ENCODE results near the gene LNPEP. TPM values are rescaled to one million over a fixed set of nuclear protein-coding genes. Genes with fewer than 3 reads are reported as not detected.

The LNPEP gene
- total and polyA plus RNA-seq, 2 of the 4 experiments (the other 2 are of a cell fraction) = 3.6 to 27.4 TPM

- Histone ChIP-seq H3K9ac (ENCODE audit: low read depth, low read length) (no peak overlapping the region), H4K5ac (ENCODE audit: low read depth, low read length) (no peak overlapping the region), H4K20me1 (ENCODE audit: insufficient read depth, low read length) (no peaks in the 10 kb centered on the region), H3K23ac (ENCODE audit: low read depth, low read length) (no peak overlapping the region), H3K4ac (ENCODE audit: low read depth, low read length) (no peak overlapping the region), H3K18ac (ENCODE audit: low read depth, low read length) (no peak overlapping the region), H3K79me1 (ENCODE audit: low read depth in 1 of 2, low read length in 2 of 2) (no peaks in the 10 kb centered on the region), H3K9me3 (ENCODE audit: control insufficient read depth, insufficient read depth, low read length) (peaks cover 11% of the 10 kb centered on the region), H2AK9ac (replicated peaks; ENCODE audit: low read depth, low read length, poor library complexity) (no peak overlapping the region), H3K27ac (ENCODE audit: insufficient read depth, low read length) (no peak overlapping the region), H3K4me2 (ENCODE audit: low read depth, low read length) (no peak overlapping the region), H2BK15ac (ENCODE audit: low read depth, low read length) (no peak overlapping the region), H2BK20ac (ENCODE audit: low read depth, low read length) (no peak overlapping the region), H2AK5ac (ENCODE audit: low read depth, low read length) (no peak overlapping the region), H4K91ac (ENCODE audit: insufficient read depth, low read depth, low read length) (no peak overlapping the region), H3K14ac (replicated peaks; ENCODE audit: low read depth, low read length) (no peak overlapping the region), H3K36me3 (ENCODE audit: control insufficient read depth, insufficient read depth, low read length) (no peaks in the 10 kb centered on the region), H3K27me3 (ENCODE audit: control insufficient read depth, insufficient read depth, low read length) (peaks cover 12% of the 10 kb centered on the region), H2AFZ (replicated peaks; ENCODE audit: low read length, poor library complexity) (no peak overlapping the region), H3K9me1 (ENCODE audit: insufficient read depth, low read length) (no peaks in the 10 kb centered on the region), H4K8ac (ENCODE audit: low read depth in 2 of 2, low read length in 2 of 2) (no peak overlapping the region), H3K56ac (ENCODE audit: extremely low read depth, insufficient read depth, low read length) (no peak overlapping the region), H2BK5ac (ENCODE audit: low read depth, low read length, poor library complexity, severe bottlenecking) (no peak overlapping the region), H2BK120ac (ENCODE audit: low read depth, low read length) (no peak overlapping the region), H3K4me1 (ENCODE audit: control insufficient read depth, insufficient read depth, low read length) (no peaks in the 10 kb centered on the region), H3K4me3 (ENCODE audit: insufficient read depth, low read depth, low read length) (no peak overlapping the region)
- 100% methylated on average over 1 of the region's 1 CpG; no CpG with 5 or more reads in 1 of the 2 experiments for WGBS, 2 experiments (ENCODE audit: extremely low coverage in 2 of 2, insufficient read length in 1 of 2)
- TF ChIP-seq USF2 (IDR thresholded peaks at IDR 0.05; ENCODE audit: low read depth, low read length) = no peak
- no peak for TF ChIP-seq CTCF (conservative IDR thresholded peaks at IDR 0.05; ENCODE audit: low read depth, low read length)
- TF ChIP-seq POLR2A (IDR thresholded peaks at IDR 0.05; ENCODE audit: low read depth, low read length) = no peak
- no peak for TF ChIP-seq MAZ (IDR thresholded peaks at IDR 0.05; ENCODE audit: borderline replicate concordance, low read depth, low read length)
- TF ChIP-seq BHLHE40 (IDR thresholded peaks at IDR 0.05; ENCODE audit: low read depth, low read length) = no peak
- TF ChIP-seq RCOR1 (IDR thresholded peaks at IDR 0.05; ENCODE audit: insufficient replicate concordance, low read length) = no peak
- TF ChIP-seq RAD21 (IDR thresholded peaks at IDR 0.05; ENCODE audit: low read length) = no peak
- no peak for TF ChIP-seq FOS (IDR thresholded peaks at IDR 0.05; ENCODE audit: low read depth, low read length)
- no peak for TF ChIP-seq MAFK (IDR thresholded peaks at IDR 0.05; ENCODE audit: low read depth, low read length)
- TF ChIP-seq NFE2L2 (IDR thresholded peaks at IDR 0.05; ENCODE audit: low read depth, low read length) = no peak
- TF ChIP-seq CHD1 (IDR thresholded peaks at IDR 0.05; ENCODE audit: low read depth, low read length) = no peak
- no peak for TF ChIP-seq MXI1 (IDR thresholded peaks at IDR 0.05; ENCODE audit: borderline replicate concordance, low read depth, low read length)
- no peak for TF ChIP-seq ELK1 (IDR thresholded peaks at IDR 0.05; ENCODE audit: borderline replicate concordance, low read depth, low read length)
- ATAC-seq (ENCODE audit: low read depth) = no peak
- dilution Hi-C loops (cut with HindIII; ENCODE audit: low sequenced_read_pairs, unreplicated experiment) (no loop called here), in situ Hi-C loops (cut with MboI; ENCODE audit: low sequenced_read_pairs) (no loop called here), intact Hi-C loops (cut with micrococcal nuclease) (no loop called here)
- DNase-seq = no peak
- ChIA-PET CTCF (no interaction called here), POLR2A (ENCODE audit: unreplicated experiment) (no interaction called here)
- no TSS peak for BruUV-seq (replicated peaks)
These were observed 120.4 kb downstream of the LNPEP start for GRCh38 chr5:97056263-97056662.
